ENCODE results near the gene RSPH9.

The RSPH9 gene

DNA sequence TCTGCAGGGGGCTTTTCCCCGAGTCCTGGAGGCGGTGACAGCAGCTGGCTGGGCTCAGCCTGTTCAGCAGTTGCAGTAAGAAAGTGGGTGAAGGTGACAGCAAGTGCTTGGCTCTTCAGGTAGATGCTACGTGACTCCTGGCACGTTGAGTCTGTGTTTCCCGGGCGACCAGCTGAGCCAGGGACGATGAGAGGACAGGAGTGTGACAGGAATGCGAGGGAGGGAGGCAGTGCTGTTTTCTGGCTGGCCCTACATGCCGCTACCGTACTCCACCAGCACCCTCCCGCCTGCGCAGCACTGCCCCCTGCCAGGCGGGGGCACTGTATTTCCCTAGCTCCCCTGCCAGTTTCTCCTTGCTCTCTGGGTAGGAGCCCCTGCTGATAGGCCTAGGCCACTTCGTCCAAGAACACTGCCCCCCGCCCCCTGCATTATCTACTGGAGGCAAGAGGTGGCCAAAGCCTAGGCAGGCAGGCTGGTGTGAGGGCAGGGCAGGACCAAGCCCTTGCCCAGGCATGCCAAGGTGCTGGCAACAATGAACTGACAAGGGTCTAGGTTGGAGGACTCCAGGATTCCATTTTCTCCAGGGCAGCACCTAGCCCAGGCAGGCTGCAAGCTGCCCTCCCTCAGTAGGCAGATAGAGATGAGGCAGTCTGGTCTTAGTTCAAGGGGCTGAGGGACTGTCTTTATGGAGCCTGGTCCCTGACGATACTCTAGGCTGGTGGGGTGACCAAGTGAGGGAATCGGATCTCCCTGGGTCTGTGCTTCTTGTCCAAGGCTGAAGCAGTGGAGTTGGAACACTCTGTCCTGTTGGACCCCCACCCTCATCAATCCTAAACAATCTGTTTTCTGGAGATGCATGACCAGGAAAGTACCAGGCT lies 23.6 kb downstream of the RSPH9 start:
- peak; percentile 22 for DNase-seq (ENCODE audit: low read depth)

GRCh38 chr6:43669050-43669921 lies 24.4 kb downstream of the RSPH9 start:
- no peak for DNase-seq (ENCODE audit: low read depth)

DNA sequence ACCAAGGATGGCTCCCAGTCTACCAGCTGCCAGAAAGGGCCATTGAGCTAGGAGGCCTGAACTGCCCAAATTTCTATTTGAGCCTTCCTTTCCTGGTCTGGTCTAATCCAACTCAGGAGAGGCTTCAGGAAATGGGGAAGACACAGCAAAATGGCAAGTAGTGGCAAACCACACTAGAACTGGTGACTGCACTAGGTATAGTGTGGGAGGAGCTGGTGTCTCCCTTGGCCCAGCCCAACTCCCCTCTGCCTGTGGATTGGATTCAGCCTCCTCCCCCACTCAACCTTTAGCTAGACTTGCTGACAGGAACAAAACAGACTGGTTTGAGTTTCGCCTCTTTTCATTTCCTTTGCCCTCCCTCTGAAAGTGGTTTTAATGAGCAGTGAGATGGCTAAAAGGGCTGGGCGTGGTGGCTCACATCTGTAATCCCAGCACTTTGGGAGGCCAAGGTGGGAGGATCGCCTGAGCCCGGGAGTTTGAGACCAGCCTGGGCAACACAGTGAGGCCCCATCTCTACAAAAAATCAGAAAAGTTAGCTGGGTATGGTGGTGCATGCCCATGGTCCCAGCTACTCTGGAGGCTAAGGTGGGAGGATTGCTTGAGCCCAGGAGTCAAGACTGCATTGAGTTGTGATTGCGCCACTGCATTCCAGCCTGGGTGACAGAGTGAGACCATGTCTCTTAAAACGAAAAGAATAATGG lies 25.2 kb downstream of the RSPH9 start:
- DNase-seq (ENCODE audit: low read depth): no peak

- DNase-seq (ENCODE audit: low read depth): no peak
Observed at GRCh38 chr6:43670623-43670986, 25.8 kb downstream of the RSPH9 start.

- DNase-seq (ENCODE audit: low read depth): no peak
Observed at GRCh38 chr6:43671011-43671800, 26.4 kb downstream of the RSPH9 start.

DNA sequence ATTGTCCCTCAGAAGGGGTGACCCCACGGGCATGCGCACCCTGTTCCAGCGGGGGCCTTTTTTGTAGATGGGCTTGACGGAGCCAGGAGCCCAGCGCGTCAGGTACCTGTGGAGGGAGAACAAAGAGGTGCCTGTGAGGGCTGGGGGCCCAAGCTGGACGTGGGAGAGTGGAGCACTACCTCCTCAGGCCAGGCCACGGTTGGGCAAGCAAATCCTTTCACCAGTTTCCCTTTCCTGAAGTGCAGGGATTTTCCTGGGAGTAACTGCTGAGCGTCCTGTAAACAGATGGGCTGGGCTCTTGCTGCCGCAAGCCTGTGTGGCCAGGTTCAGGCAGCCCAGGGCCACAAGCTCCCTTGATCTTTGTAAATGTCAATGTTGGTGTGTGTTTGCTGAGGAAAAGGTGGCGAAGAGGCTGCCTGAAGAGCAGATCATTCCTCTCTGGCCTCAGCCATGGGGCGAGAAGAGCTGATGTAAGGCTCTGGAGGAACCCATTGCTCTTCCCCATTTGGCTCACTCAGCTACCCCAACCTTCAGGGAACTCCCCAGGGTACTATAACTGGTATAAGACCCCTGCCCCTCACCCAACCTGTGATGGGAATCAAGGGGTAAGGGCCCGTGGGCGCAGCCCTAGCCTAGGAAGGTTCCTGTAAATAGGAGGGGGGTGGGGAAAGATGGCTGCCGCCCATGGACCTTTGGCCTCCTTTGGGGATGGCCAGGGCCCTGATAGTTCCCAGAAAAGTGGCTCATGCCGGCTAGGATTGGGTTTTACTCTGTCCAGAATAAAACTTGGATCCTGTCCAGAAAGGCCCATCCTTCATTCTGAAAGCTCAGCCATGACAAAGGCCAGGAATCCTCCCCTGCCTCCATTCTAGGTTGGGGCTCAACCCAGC lies 27.2 kb downstream of the RSPH9 start:
- no peak for DNase-seq (ENCODE audit: low read depth)

GRCh38 chr6:43673444-43674084 lies 28.7 kb downstream of the RSPH9 start:
- DNase-seq (ENCODE audit: low read depth): no peak

- no peak for DNase-seq (ENCODE audit: low read depth)
Observed at GRCh38 chr6:43674291-43674690, 29.5 kb downstream of the RSPH9 start.

DNA sequence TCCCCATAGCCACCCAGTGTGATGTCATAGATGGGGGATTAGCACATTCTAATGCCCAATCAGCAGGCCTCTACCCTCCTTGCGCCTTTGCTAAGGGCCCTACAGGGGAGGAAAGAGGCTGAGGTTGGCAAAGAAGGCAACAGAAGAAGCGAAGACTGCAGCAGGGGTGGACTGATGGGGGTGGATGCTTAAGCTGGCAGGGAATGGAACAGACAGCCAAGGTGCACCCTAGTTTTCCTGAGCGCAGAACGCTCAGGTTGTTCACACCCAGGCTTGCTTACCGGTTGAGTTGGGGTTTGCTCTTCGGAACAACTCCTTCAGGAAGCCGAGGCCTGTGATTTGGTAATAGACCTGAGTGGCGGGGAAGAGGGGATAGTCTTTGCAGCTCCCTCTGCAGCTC lies 30.1 kb downstream of the RSPH9 start:
- no peak for DNase-seq (ENCODE audit: low read depth)

- DNase-seq (ENCODE audit: low read depth): no peak
Observed at GRCh38 chr6:43676962-43677606, 32.2 kb downstream of the RSPH9 start.

- no peak for DNase-seq (ENCODE audit: low read depth)
Observed at GRCh38 chr6:43677759-43678158, 32.9 kb downstream of the RSPH9 start.

DNA sequence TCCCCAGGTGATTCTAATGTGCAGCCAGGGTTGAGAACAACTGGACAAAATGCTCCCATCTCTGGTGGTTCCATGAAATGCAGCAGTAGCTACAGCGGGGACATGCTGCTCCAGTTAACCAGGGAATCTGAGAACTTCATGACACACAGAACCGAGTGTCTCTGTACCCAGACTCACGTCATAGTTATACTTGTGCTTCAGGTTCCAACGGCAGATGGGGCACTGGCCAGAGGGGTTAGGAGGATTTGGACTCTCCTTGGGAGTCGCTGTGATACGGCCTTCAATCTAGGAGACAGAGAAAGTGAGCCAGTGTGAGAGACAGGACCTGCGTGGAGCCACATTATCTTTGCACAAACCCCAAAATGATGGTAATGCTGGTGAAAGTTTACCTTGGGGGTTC lies 33.5 kb downstream of the RSPH9 start:
- DNase-seq (ENCODE audit: low read depth): no peak

- DNase-seq (ENCODE audit: low read depth): no peak
Observed at GRCh38 chr6:43679057-43679456, 34.2 kb downstream of the RSPH9 start.

GRCh38 chr6:43680308-43681200 lies 35.7 kb downstream of the RSPH9 start:
- no peak for DNase-seq (ENCODE audit: low read depth)

DNA sequence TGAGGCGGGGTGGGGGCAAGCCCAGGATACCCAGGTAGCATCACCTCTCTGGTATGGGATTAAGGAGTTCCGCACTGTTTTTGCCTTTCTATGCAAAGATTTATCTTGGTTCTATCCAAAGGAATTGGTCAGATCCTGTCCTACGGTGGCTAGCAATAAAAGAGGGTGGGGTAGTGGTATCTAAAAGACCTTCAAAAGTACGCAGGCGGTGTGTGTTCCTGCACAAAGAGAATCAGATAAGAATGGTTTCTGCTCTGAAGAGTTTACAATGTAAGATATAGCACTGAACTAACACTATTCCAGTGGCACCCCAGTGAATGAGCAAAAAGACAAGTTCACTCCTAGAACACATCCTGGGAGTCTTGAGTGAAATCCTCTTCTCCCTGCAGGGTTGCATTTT lies 36.5 kb downstream of the RSPH9 start:
- no peak for DNase-seq (ENCODE audit: low read depth)

GRCh38 chr6:43682724-43683429 lies 38.0 kb downstream of the RSPH9 start:
- no peak for DNase-seq (ENCODE audit: low read depth)

GRCh38 chr6:43683708-43684455 lies 39.0 kb downstream of the RSPH9 start:
- no peak for DNase-seq (ENCODE audit: low read depth)
